CD4-positive, alpha-beta T cell treated with Interleukin-4 for 1 hour (primary cell): Measurements from ENCODE around the gene MAPK9.

ENCODE experiments used
- DNase-seq, 2 donors: peaks; one replicate each; pipeline ENCODE4 v3.0.0-alpha.2; 2020 to 2022

MAPK9 gene

GRCh38 chr5:180201051-180201987 lies 90.6 kb downstream of the MAPK9 start:
- DNase-seq: no peak

GRCh38 chr5:180199390-180199789 lies 92.5 kb downstream of the MAPK9 start:
- DNase-seq: no peak

GRCh38 chr5:180198208-180198607 lies 93.7 kb downstream of the MAPK9 start:
- no peak for DNase-seq

GRCh38 chr5:180197016-180197702 lies 94.7 kb downstream of the MAPK9 start:
- no peak for DNase-seq

- DNase-seq: no peak
These were observed 97.2 kb downstream of the MAPK9 start for GRCh38 chr5:180194410-180195345.

GRCh38 chr5:180193749-180194375 lies 98.0 kb downstream of the MAPK9 start:
- DNase-seq: no peak

- no peak for DNase-seq
These were observed 100.2 kb downstream of the MAPK9 start for GRCh38 chr5:180191716-180192115.

GRCh38 chr5:180187767-180188166 lies 104.1 kb downstream of the MAPK9 start:
- DNase-seq: no peak
